Medulla oblongata (tissue), 1 donor: ENCODE data around the gene KIF18B.
A peak's percentile ranks its signal among the peaks of the same experiment; 100 is the strongest.
"Not testable (repeated sequence)": the region's sequence is repeated elsewhere in the genome, so short reads cannot be mapped to it uniquely, and the experiment has no call there.

Source experiments
- DNase-seq: peaks from one replicate; pipeline ENCODE4 v3.0.0-alpha.2; 2015; ENCODE audit errors: extremely low spot score

The KIF18B gene

DNA sequence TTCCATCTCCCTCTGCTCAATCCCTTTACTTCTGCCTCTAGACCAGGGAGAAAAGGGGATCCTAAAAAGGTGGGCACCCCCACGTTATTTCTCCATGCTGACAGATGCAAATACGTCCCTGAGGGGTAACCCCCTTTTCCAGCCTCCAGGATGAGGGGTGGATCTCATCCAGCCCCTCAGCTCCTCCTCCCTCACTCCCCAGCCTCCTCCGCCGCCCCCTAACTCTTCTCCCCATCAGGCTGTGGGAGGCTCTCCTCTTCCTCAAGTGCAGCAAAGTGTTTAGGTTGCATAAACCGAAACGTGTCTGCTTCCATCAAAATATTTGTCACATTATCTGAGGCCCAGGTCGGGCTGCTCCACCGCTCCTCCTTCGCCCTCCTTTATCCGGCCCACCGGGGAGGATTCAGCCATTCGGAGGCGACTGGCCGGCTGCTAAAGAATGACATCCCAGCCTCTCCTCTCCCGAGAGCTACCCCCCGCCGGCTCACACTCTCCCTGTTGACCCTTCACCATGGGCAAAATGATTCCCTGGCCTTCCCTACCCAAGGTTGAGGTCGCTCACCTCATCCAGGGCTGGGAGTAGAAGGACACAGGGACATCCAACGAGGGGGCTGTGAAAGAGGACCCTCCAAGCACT, 21.7 kb upstream of the KIF18B start:
- no peak for DNase-seq

DNA sequence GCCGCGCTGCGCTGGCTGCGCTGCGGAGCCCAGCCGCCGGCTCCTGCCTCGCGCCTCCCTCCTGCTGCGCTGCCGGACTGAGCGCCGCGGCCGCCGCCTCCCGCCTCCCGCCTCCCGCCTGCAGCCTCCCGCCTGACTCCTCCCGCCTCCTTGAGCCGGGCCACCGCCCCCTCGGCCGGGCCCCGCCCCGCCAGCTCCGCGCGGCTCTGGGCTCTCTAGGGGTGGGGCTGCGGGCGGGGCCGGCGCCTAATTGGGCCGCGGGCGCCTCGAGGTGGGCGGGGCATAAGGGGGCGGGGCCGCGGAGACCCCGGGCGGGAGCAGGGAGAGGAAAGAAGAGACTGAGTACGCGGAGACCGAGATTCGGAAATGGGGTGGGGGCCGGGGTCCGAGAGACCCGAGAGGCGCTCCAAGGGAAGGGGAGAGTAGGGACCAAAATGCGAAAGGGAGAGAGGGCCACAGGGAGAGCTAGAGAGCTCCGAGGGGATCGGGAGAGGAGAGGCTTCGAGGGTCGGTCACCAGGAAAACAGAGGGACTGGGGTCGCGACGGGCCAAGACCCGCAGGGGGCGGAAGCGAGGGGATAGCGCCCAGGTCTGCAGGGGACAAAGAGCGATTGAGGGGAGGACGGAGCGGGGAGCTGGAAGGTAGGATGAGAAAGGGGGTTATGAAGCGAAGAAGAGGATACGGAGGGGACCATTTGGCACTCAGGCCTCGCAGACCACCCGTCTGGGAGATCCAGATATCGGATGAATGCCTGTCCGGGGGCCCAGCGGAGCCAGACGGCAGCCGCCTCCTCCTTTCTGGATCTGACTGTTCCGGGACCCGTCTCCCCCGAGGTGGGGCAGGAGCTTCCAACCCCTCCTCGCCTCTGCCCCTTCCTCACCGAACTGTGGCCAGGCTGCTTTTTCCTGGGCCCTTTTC, 20.9 kb upstream of the KIF18B start, which contains the start of gene C1QL1:
Gene C1QL1, minus strand, starts transcription at position 79 of the 919 bp plus-strand sequence. CDS start 255 bp downstream, outside the sequence.
- peak; percentile 89 for DNase-seq

DNA sequence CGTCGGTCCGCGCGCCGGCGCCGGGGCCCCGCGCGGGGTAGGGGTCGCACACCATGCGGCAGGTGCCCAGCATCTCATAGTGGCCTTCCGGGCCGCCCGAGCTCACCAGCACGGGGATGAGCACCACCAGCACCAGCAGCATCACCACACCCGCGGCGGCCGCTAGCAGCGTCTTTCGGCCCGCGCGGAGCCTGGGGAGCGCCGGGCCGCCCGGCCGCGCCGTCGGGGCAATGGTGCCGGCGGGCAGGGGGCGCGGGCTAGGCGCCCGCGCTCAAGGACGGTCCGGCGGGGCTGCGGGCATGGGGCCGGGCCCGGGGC, 20.3 kb upstream of the KIF18B start:
- DNase-seq, result no peak

DNA sequence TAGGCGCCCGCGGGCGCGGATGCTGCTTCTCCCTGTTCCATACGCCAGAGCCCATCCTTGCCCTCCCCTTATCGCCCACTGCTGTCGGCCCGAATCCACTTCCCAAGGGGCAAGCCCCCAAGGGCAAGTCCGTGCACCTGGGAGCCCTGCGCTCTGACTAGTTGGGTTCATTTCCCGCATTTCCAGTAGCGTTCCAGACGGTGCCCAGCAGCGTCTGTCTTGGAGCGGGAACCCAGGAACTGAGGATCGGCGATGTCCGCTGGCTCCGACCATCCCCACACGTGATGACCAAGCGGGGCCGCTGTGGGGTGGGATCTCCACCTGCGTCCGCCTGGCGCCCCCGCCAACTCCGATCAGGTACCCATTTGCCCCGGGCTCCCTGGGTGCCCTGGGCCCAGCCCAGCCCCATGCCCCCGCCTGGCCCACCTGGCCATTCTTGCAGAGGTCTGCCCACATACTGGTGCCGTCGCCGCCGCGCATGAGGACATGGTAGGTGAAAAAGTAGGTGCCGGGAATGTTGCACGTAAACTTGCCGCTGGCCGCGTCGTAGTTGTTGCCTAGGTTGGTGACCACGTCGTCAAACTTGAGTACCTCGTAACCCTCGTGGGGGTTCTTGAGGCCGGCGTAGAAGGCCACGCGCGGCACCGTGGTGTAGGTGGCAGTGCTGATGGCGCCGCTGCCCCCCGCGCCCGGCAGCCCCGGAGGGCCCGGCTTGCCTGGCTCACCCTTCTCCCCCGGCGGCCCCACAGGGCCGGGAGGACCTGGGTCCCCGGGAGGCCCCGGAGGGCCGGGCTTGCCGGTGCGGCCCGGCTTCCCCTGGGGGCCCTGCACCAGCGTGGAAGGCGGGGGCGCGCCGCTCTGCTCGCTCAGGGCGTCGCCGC, 19.7 kb upstream of the KIF18B start:
- DNase-seq, result no peak

DNA sequence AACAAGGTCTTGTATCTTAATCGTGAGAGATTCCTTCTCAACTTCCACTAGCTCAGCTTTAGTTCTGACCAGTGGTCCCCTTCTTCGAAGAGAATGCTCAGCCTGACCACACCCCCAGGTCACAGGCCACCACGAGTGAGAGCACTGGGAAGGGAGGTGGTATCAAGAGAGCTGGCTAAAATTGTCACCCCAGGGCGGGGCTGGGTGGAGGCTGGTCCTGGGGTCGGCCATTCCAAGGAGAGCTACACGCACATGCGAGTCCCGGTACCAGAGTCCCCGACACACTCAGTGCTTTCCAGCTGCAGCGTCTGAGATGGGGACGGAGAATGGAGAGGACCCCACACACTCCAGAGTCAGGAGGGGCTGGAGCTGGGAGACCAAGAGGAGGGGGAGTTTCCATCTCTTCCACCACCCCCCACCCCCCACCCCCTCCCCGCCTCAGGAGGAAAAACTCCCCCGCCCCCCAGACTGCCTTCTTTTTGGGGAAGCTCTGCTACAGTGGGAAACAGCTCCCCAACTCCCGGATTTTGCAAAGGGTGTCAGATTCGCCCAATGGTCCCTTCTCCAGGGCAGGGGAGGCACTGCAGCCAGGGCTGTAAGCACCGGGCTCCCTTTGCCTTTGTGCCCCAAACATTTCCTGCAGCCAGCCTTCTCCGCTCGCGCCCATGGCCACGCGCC, 18.9 kb upstream of the KIF18B start:
- no peak for DNase-seq

DNA sequence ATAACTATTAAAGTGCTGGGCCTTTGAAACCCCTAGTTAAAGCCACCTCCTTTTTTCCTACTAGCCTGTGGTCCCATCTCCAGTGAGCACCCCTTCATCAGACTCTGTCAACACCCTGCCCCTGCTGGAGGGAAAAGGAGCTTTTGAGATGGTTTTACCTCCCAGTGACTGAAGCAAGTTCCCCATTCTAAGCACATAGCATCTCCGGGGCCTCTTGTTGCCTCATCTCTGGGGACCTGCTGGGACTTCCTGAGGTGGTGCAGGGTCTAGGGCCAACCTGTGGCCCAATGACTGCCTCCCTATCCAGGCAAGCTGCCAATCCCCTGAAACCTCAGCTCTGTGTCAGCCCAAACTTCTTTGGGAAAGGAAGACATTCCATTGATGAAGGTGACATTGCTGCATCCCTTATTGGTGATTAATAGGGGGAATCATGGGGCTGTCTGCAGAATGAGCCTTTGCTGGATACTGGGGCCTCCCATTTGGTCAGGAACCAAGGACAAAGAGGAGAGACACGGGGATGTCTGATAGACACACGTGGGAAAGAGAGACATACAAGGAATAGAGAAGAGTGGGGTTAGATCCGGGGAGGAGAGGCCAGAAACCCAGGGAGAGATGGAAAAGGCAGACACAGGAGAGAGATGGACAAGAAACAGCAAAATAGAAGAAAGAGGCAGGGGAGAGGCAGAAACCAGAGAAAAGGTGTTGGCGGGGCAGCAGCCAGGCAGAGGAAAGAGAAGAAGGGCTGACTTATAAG, 18.1 kb upstream of the KIF18B start:
- no peak for DNase-seq

DNA sequence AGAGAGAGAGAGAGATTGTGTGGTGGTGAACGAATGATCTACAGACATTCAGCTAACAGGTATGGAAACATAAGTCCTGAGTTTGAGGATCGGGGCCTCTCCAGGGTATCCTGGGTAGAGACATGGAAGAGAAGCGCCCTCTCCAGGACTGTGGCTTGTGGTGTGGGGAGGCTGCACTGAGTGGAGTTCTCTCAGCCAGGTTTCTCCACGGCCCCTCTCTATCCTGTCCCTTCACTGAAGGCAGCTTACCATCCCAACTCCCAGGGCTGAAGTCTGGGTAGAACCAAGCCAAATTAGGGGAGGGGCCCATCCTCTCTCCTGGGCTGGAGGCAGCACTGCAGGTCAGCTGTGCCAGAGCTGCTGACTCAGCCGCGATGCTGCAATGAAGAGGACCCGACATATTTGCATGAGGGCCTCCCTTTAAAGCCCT, 14.4 kb upstream of the KIF18B start:
- no peak for DNase-seq

DNA sequence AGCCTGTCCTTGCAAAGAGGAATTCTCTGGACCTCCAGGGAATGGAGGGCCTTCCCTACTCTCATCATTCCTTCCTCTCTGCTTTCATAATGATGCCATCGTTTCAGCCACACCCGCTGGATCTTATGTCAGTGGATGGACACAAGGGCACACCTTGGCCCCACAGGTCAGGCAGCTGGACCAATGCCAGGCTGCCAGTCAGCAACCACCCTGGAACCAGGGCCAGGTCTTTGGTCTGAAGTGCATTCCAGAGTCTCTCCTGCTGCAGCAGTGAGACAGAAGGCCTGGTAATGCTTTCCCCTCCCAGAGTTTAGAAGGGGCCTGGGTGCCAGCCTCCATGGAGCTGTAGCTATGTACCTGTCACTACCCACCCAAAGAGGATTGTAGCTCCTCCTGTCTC, 13.1 kb upstream of the KIF18B start:
- DNase-seq, result no peak

DNA sequence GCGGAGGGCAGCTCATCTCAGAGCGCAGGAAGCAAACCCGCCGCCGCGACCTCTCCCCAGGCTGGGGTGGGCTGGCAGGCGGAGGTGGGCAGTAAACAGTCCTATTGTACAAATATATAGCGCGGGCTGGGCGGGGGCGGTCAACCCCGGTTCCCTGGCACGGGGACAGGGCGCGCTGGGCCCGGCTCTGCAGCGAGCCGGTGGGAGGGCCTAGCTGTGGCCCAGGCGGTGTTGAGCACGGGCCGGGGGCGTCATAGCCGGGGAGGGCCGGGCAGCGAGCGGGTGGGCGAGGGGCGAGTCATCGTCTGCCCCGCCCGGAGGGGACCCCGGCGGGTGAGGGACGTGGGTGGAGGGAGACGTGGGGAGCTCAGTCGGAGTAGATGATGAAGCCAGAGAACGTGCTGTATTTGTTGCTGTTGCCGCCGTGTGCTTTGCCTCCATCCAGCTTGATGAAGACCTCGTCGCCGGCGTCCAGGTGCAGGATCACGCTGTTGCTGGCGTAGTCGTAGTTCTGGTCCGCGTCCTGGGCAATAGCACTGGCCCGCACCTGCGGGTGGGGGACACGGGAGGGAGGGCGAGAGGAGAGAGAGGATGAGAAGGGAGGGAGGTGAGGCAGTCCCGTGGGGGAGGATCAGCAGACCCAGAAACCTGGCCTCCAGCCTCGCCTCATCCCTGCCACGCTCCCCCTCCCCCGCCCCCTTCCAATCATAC, 12.4 kb upstream of the KIF18B start:
- DNase-seq, result no peak

DNA sequence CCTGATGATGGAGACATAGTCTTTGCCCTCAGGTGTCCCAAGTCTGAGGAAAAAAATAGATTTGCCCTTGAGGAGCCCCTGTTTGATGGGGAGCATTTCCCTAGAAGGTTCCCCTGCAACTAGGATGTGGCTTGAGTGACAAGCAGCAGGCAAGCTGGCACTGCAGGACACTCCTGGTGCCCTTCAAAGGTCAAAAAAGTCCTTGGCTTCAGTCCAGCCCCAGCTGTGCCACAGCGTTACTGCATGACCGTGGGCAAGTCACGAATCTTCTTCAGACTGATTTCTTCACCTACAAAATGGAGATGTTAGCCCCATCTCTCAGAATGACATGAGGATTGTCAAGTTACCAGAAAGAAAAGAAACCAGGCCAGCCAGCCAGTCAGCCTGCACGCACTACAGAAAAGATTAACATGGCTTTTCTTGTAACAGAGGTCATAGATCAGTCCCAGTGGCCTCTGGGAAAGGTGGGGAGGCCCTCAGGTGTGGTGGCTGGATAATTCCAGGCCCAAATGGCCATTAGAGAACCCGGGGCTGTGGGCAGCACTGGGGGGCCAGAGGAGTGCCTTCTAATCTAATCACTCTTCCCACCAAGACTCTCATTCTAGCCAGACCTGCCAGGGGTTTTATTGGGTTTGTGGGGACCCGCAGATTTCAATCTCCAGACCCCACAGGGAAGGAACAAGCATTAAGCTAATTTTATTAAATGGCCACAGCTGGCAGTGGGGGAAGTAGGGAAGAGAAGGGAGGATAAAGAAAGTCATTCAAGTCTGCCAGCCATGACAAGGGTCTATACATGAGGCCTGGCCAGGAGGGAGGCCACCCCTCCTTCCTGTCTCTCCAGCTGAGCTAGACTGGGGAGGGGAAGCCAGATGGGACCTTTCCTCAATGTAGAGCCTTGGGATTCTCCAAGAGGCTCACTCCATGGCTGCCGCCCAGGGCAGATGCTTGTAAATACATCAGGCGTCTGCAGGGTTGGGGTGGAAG, 9.7 kb upstream of the KIF18B start:
- DNase-seq, result peak; percentile 58

DNA sequence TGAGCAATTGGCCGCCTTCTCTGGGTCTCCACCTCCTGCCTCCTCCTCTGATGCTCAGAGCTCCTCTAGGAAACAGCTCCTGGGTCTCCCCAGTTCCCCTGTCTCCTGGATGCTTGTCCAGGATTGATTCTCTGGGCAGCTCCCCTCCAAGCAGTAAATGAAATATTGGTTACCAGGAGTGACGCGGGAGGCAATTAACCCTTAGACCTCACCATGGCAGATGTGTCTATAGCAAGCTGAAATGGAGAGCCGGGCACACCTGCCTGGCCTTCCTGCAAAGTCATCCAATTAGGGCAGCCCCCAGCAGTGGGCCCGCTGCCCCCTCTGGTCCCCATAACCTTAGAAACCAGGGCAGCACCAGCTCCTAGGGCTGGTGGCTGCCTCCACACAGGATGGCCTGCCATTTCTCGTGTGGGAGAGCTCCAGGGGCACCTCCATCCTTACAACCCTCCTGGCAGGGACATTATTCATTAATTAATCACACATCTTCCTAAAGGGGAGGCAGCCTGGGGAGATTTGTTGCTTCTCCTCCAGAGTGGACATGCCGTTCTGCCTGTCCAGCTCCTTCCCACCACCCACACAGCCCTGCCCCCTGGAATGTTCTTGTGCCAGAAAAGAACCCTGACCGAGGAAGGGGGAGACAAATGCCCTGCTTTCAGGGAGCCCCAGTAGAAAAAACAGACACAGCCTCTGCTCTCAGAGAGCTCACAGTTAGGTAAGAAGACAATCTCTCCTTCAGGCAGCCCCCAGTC, 8.3 kb upstream of the KIF18B start:
- DNase-seq, result no peak

DNA sequence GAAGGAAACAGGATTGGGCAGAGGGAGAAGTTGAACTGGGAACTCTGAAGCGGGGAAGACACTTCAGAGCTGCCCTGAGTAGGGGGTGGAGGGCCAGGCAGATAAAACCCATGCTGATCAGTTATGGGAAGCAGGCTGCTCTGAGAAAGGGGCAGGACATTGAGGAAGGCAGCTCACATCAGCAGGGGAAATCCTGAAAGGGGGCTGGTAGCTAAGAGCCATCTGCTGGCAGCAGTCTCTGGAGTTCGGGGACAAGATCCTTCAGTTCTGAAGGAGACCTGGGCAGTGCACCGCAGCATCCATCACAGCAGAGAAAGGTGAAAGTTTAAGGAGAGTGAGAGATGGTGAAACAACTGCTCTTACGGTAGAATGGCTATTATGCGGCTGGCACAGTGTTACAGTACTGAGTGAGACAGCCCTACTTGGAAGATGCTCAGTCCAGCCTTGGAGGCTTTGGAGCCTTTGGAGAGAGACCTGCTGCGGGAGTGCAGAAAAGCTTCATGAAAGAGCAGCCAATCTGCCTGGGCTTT, 5.4 kb upstream of the KIF18B start:
- no peak for DNase-seq

DNA sequence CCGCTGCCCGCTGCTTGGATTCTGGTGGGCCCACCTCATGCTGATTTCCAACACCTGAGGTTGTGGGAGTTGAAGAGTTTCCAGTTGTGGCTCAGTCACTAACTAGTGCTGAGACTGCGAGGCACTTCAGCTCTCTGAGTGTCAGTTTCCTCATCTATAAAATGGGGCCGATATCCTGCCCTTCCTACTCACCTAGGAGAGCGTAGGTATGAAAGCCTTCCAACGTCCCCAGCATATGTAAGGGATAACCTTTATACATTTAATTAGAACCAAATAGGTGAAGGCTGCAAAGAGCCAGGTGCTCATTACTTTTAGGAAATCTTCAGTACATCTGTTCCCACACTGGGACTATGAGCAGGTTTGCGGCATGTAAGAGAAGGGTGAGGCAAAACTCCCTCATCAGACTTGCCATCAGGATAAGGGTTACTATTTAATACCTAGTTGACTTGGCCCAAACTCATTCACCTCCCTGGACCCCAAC, 782 bp upstream of the KIF18B start:
- DNase-seq, result no peak

DNA sequence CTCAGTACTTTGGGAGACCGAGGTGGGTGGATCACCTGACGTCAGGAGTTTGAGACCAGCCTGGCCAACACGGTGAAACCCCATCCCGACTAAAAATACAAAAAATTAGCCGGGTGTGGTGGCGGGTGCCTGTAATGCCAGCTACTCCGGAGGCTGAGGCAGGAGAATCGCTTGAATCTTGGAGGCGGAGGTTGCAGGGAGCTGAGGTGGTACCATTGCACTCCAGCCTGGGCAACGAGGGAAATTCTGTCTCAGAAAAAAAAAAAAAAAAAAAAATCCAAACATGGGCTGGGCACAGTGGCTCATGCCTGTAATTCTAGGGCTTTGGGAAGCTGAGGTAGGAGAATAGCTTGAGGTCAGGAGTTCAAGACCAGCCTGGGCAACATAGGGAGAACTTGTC, 1.9 kb downstream of the KIF18B start:
- not testable (repeated sequence) for DNase-seq

DNA sequence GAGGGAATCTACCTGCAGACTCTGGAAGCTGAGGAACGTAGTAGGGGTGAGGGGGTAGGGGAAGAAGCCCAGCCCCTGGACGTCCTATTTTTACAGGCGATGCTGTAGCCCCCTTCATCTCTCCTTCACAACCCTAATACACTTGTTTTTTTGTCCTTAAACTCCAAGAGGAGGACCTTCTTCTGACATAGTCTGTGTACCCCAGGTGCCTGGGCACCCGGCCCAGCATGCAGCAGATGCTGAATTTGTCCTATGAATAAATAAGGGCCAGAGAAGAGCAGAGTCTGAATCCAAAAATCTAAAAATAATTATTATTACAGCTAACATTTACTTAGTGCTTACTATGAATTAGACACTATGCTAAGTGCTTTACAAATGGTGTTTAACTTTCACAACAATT, 5.1 kb downstream of the KIF18B start:
- DNase-seq, result no peak

DNA sequence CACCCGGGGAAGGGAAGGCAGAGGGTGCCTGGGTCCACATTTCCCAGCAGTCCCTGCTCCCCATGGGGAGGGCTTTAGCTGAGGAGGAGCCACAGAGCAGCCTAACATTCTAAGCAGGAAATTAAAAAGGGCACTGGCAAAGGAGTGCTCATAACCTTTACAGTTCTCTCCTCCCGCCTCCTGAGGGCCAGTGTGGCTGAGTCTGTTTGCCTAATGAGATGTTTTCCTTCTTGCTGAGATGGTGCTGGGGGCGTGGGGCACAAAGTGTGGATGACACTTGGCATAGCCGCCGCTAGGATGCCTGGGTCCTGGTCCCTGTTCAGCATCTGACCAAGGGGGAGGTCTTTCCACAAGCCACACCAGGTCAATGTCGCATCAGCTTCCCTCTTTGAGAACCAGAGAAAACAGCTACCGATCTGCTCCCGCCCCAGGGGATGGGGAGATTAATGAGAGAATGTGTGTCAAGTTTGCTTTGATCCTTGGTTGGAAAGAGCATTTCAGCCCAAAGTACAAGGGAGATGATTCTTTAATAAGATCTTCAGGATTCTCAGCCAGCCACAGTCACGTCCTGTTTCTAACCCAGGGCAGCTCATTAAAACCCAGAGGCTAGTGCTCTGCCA, 5.8 kb downstream of the KIF18B start:
- DNase-seq, result no peak

DNA sequence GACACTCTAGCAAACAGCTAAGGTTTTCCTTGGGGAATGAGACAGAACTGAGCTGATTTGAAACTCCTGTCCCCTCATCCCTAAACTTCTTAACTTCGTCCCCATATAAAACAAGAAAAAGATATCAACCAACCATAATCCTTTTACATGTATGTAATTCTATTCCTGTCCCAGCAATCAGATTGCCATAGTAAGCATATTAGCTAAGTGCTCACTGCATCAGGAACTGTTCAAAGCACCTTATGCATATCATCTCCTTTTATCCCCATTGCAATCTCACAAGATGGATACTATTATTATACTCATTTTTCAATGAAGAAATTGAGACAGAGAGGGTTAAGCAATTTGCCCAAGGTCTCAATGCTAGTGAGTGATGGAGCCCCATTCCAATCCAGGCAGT, 6.8 kb downstream of the KIF18B start:
- no peak for DNase-seq
